Stimulated activated CD4-positive, alpha-beta T cell treated with anti-CD3 and anti-CD28 coated beads, Interleukin-12 subunit alpha, Interleukin-12 subunit beta, amount 100 ng/mL, for 48 hours (primary cell): ENCODE results near the gene ULK4.
"Not testable (repeated sequence)": the region's sequence is repeated elsewhere in the genome, so short reads cannot be mapped to it uniquely, and the experiment has no call there.

ENCODE experiments used
- DNase-seq, 3 donors: peaks; one replicate each; pipeline ENCODE4 v3.0.0-alpha.2; 2020; ENCODE audit warnings: low read depth in 2 of 3, low spot score in 1 of 3

Gene ULK4

DNA sequence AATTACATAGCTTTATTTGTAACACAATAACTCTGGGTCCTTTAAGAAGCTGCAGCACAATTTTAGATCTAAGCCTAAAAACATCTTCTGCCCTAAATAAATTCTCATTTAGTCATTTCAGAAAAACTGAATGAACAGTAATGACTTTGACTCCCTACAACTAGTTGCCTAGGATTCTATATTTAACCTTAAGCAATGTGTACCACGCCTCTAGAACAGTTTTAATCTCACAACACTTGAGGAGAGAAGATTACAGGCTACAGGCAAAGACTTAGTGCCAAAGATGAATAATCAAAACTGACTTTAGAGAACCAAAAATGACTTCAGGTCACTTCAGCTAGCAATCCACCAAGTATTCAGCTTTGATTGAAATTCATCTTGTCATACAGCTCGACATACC, 192.8 kb downstream of the ULK4 start:
- DNase-seq = no peak

DNA sequence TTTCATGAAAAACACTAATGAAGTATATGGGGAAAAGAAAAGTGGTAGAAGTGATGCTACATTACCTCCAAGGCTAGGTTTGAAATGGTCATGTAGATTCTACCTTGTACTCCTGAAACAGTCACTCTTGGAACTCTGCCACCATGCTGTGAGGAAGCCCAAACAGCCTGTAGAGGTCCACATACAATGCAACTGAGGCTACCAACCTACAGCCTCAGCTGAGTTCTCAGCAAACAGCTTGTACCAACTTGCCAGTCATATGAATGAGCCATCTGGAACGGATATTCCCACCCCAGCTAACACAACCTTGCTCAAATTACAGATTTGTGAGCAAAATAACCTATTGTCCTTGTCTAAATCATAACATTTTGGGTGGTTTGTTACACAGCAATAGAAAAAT, 193.5 kb downstream of the ULK4 start:
- DNase-seq = no peak

DNA sequence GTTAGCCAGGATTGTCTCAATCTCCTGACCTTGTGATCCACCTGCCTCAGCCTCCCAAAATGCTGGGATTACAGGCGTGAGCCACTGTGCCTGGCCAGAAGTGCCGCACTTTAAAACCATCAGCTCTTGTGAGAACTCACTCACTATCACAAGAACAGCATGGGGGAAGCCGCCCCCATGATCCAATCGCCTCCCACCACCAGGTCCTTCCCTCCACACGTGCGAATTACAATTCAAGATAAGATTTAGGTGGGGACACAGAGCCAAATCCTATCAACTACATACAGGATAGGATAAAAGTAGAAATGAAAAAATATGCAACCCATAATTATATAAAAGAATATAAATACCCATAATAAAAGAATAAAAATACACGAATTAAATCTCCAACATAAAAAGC, 199.0 kb downstream of the ULK4 start:
- DNase-seq = not testable (repeated sequence)

DNA sequence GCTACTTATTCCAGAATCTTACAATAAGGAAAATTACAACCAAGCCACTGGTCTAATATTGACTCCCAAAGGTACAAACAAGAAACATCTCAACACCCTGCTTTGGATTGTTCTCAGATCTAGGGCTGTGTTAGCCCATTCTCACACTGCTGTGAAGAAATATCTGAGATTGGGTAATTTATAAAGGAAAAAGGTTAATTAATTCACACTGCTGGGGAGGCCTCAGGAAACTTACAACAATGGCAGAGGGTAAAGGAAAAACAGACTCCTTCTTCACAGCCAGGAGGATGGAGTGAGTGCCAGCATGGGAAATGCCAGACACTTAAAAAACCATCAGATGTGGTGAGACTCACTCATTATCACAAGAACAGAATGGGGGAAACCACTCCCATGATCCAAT, 208.3 kb downstream of the ULK4 start:
- DNase-seq = no peak

DNA sequence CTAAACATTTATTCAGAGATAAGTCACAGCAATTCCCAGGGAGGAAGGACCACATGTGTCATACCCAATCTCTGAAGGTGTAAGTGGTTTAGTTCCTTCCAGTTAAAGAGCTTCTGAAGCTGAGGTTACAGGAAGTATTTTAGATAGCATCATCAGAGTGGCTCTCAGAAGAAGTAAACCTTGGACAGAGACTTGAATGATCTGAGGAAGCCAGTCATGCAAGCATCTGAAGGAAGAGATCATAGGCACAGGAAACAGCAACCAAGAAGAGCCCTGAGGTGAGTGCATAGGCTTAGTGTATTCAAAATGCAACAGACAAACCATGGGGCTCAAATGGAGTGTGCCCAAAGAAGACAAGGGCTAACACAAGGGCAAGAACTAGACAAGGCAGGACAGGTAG, 210.3 kb downstream of the ULK4 start:
- no peak for DNase-seq

DNA sequence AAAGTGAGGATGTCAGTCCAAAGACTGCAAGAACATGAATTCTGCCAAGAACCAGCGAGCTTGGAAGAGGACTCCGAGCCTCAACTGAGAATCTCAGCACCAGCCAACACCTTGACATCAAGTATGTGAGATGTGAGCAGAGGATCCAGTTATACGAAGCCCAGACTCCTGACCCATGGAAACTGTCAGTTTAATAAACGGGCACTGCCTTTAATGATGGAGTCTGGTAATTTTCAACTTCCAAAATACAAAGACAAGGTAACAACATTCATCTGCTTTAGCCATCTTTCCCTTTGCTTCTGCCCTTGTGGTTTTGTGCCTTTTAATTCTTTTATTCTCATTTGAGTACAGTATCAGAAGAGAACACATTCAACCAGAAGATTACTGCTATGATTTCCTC, 211.9 kb downstream of the ULK4 start:
- DNase-seq = no peak

DNA sequence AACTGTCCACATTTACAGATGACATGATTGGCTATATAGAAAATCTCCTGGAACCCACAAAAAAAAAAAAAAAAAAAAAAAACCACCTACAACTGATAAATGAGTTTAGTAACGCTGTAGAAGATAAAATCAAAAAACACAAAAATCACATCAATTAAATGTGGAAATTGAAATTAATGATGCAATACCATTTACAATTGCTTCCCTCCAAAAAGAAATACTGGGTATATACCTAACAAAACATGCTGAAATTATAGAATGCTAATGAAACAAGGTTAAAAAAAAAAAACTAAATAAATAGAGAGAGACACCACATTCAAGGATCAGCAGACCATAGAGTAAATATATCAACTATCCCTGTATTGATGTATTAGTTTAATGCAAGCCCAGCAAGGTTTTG, 215.7 kb downstream of the ULK4 start:
- DNase-seq = no peak

DNA sequence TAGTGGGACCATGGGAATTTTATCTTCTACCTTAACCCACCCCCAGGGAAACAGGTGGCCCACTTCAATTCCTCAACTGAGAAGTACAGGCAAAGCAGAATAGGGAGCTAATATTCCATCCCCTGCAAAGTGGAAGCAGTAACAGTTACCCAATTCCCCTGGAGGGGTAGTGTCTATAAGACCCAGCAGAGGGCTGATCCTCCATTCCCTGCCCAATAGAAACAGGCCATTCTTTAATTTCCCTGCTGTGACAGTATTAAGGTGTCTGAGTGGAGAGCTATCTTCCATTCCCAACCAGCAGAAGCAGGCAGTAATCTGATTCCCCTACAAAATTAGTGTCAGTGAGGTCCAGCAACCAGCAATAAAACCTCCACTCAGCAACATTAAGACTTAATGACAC, 219.8 kb downstream of the ULK4 start:
- no peak for DNase-seq

DNA sequence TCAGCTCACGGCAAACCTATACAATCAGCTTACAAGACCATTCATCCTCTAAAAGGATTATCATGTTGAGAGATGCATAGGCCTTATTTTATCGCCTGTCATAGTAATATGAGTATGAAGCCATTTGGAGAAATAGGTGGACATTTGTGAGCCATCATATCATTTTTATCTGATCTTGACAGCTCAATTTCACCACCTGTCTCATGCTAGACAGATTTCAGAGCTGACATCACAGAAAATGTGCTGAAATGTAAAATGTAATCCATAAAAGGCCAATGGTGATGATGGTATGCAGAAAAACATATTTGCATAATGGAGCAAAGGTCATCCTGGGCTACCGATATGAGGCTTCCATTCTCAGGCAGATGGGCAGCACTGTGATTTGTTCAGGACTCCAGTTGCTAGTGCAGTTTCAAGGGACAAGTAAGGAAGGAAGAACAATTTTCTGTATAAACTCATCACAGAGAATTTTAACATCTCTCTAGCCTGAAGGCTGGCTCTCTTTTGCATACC, 221.5 kb downstream of the ULK4 start:
- DNase-seq = no peak

DNA sequence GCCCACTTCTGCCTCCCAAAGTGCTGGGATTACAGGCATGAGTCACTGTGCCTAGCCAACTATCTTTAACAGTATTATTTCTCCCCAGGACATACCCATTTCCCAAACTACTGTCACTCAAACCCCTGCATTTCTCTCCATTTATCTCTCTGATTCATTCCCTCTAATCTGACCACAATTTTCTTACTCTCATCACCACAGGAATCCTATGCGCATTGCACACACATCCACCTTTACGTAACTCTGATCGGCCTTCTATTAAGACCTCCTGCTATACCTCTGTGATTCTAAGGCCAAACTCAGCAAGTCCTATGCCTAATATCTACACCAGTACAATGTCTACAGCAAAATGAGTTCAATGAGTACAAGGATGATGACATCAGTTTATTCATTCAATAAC, 235.0 kb downstream of the ULK4 start:
- DNase-seq = no peak

DNA sequence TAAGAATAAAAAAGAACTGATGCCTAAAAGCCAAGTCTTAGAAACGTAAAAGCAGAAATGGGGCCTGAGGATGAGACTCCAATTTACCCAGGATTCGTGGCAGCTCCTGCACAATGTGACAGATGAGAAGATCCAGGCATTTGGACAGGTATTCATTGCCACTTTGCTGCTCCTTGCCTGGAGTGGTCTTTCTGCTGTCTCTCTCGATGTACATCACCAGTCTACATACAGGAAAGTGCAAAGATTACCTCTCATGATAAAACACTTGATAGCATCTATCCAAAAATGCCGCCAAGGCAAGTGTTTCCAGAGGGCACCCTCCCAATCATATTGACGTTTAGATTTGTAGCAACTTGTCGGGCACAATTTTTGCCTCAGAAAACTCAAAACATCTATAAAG, 244.3 kb downstream of the ULK4 start:
- DNase-seq = no peak

DNA sequence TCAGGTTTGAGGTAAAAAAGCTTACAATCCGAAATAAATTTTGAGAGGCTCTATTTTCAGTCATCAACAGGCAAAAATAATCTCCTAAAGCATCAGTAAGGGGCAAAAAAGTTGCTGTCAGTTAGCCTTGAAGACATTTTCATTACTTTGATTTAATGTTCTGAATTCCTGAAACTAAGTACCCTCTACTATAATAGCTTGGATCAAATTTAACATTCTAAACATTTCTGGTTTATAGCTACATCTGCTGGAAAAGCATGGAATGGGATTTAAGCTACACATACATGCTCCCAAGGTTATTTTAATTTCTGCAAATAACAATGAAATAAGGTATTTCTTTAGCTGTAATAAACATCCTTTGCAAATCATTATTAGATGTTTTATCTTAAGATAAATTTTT, 245.4 kb downstream of the ULK4 start:
- no peak for DNase-seq

DNA sequence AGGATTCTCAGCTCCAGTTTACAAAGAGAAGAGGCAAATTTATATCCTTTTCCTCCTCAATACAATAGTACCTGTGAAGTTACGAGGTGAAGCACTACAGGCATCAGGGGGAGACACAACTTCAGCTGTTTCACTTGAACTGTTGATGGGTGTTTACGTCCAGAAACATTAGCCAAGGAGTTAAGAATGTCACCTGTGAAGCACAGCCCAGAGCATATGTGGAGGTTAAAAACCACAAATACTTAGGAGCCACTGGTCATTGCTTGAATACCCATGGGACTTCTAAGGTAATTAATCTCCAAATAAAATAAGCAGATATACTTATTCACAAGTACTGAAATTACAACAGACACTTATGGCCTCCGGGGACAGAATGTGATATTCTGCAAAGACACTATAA, 246.5 kb downstream of the ULK4 start:
- DNase-seq = no peak

DNA sequence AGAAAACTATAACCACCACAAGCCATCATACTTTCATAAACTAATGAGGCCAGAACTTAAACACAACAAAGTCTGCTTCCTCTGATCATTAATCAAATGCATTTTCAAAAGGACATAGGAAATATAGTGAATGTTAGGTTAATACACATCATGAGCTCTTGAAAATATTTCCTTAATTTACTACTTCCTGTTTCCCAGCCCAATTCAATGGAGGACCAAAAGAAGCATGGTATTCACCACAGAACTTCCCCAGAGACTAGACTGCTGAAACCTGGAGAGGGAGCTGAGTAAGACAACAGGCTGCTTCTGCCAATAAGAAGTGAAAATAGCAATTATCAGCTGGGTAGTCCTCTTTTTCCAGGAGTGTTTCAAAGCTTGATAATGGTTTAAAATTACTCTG, 250.3 kb downstream of the ULK4 start:
- no peak for DNase-seq

DNA sequence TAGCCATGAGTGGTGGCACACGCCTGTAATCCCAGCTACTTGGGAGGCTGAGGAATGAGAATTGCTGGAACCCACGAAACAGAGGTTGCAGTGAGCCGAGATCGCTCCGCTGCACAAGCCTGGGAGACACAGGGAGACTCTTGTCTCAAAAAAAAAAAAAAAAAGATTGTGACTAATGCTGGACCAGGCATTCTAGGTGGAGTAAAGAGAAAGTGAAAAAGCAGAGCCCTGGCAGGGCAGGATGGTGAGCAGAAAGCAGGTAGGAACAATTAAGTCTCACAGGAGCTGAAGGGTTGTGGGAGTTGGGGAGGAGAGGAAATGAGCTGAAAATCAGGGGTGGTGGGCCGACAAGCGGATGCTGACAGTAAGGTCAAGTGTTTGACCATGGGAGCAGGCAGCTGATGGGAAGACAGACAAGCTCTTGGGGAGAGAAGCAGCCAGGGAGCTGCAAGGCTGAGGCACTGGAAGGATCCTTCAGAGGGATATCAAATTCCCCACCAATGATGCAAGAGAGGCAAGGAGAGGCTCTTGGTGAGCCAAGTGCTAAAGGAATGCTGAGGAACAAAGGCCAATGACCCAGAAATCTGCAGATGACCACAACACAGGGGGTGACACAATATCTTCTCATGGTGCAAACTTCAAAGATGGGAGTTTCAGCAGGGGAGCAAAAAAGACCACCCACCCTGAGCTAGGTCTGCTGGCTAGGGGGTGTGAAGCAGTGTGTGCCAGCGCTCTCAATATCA, 251.1 kb downstream of the ULK4 start:
- DNase-seq = no peak

DNA sequence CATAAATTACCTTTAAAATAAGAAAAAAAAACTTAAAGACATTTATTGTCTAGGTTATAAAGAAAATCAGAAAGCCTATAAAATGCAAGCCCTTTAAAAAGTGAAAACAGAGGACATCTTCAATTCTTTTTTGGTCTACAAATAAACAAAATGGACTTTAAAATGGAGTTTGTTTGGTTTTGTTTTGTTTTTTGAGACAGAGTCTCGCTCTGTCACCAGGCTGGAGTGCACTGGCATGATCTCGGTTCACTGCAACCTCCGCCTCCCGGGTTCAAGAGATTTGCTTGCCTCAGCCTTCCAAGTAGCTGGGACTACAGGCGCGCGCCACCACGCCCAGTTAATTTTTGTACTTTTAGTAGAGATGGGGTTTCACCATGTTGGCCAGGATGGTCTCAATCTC, 252.7 kb downstream of the ULK4 start:
- DNase-seq = not testable (repeated sequence)

DNA sequence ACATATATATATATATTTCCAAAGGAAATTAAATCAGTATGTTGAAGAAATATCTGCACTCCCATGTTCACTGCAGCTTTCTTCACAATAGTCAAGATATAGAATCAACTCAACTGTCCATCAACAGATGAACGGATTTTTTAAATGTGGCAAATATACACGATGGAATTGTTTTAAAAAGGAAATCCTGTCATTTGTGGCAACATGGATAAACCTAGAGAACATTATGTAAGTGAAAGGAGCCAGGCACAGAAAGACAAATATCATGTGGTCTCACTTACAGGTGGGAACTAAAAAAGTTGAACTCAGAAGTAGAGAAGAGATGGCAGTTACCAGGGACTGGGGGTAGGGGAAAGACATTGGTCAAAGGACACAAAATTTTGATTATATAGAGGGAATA, 253.7 kb downstream of the ULK4 start:
- no peak for DNase-seq

DNA sequence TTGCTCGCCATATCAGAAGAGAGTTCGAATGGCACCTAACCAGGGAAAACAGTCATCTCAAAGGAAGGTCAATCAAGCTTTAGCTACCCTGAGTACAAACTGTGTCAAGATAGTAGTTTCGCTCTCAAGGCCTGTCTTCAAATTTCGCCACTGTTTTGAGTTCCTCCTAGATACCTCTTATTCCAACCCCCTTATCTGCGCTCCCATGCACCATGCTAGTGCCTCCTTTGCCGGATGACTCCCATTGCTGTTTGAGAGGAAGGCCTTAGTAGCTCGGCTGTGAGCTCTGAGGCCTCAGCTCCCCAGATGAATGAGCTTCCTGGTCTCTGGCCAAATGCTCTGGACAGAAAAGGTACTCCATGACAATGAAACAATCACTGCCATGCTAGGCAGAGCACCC, 256.0 kb downstream of the ULK4 start:
- no peak for DNase-seq

DNA sequence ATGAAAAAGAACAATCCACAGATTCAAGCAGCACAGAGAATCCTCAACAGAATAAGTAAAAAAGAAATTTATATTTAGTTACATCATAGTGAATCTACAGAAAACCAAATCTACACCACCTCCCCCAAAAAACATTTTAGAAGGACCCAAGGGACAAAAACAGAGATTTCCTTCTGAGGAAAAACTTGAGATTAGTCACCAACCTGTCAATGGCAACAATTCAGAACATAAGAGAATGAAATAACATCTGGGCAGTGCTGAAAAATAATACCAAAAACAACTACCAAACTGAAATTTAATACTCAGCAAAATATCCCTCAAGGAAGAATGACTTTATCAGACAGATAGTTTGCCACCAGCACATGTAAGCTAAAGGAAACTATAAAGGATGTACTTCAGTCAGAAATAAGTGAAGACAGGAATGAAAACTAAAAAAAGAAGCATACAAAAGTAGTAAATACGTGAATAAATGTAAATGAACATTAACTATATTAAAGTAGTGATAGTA, 260.7 kb downstream of the ULK4 start:
- no peak for DNase-seq

DNA sequence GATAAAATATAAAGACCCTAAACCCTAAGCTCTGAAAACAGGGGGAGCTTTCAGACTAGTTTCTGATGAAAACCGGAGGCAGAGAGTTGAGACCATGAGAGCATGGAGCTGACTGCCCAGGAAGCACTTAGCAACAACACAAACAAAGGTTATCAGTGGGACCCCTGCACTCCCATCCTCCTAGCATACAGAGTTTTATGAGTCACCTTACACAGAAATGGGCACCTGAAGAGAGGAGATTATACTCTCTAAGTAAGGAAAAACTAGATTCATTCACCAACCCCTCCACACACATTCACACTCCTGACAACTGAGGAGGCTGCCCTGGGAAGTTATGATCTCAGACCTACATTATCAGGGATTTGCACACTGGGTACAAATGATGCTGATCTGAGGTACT, 261.7 kb downstream of the ULK4 start:
- DNase-seq = no peak

DNA sequence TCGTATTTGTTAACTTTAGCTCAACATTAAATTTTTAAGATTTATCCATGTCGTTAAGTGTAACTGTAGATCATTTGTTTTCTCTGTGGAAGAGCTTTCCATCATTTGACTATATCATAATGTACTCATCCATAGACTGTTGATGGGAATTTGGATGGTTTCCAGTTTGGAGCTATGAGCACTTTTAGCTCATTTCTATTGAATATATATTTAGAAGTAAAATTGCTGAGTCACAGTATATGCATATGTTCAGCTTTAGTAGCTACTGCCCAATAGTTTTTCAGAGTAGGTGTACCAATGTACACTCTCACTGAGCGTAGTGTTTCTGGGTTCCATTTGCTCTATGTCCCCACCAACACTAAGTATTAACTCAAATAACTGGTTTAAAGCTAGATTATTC, 263.0 kb downstream of the ULK4 start:
- DNase-seq = no peak

DNA sequence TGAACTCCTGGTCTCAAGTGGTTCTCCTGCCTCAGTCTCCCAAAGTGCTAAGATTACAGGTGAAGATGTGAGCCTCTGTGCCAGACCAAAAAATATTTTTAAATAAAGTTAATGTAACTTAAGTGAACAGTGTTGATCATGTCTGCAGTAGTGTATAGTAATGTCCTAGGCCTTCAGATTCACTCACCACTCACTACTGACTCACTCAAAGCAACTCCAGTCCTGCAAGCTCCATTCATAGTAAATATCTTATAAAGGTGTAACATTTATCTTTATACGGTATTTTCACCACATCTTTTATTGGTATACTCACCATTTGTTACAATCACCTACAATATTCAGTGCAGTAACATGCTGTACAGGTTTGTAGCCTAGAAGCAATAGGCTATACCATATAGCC, 264.2 kb downstream of the ULK4 start:
- no peak for DNase-seq

DNA sequence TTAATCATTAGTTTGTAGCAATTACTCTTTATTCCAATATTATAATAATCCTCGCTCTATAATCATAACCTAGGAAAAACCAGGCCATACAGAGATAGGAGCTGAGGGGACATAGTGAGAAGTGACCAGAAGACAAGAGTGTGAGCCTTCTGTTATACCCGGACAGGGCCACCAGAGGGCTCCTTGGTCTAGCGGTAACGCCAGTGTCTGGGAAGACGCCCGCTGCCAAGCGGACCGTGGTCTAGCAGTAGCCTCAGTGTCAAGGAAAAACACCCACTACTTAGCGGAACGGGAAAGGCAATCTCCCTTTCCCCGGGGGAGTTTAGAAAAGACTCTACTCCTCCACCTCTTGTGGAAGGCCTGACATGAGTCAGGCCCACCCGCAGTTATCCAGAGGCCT, 266.1 kb downstream of the ULK4 start:
- DNase-seq = peak in 1 of 3 donors; percentile 3
